Endodermal cell (in vitro differentiated cells): ENCODE measurements around the gene MAP3K3. TPM values are rescaled to one million over a fixed set of nuclear protein-coding genes. Genes with fewer than 3 reads are reported as not detected.

ENCODE experiments used
- DNase-seq: peaks from one replicate; pipeline ENCODE4 v3.0.0-alpha.2; 2017
- H3K27ac ChIP-seq: 2 replicates; pipeline ENCODE4 v1.5.1; 2013; ENCODE audit warnings: mild to moderate bottlenecking, low read depth, low read length, moderate library complexity
- H3K27me3 ChIP-seq: 2 replicates; pipeline ENCODE4 v1.6.1; 2013; ENCODE audit warnings: mild to moderate bottlenecking, low read length, moderate library complexity; ENCODE audit not compliant: insufficient read depth, control insufficient read depth, poor library complexity, severe bottlenecking
- H3K36me3 ChIP-seq: 2 replicates; pipeline ENCODE4 v1.7.0; 2013; ENCODE audit warnings: mild to moderate bottlenecking, low read length, moderate library complexity; ENCODE audit not compliant: control insufficient read depth, insufficient read depth
- H3K4me1 ChIP-seq: one replicate; pipeline ENCODE4 v1.7.0; 2013; ENCODE audit warnings: low read length; ENCODE audit not compliant: control insufficient read depth, insufficient read depth
- H3K4me3 ChIP-seq: 2 replicates; pipeline ENCODE4 v1.5.1; 2013; ENCODE audit warnings: mild to moderate bottlenecking, low read length, moderate library complexity
- H3K9ac ChIP-seq: 2 replicates; pipeline ENCODE4 v1.6.1; 2013; ENCODE audit warnings: mild to moderate bottlenecking, low read length, moderate library complexity; ENCODE audit not compliant: poor library complexity, severe bottlenecking; ENCODE audit errors: extremely low read depth
- H3K9me3 ChIP-seq: 2 replicates; pipeline ENCODE4 v1.6.1; 2013; ENCODE audit warnings: mild to moderate bottlenecking, low read length, moderate library complexity; ENCODE audit not compliant: control insufficient read depth
- H3K27ac Mint-ChIP-seq: 2 replicates; pipeline ENCODE4 v1.8.0; 2020; ENCODE audit warnings: mixed read lengths
- H3K27me3 Mint-ChIP-seq: 2 replicates; pipeline ENCODE4 v1.8.0; 2021; ENCODE audit warnings: mild to moderate bottlenecking, mixed read lengths; ENCODE audit not compliant: insufficient read depth
- H3K36me3 Mint-ChIP-seq: 2 replicates; pipeline ENCODE4 v1.8.0; 2020; ENCODE audit warnings: low read depth, mixed read lengths
- H3K4me1 Mint-ChIP-seq: 2 replicates; pipeline ENCODE4 v1.8.0; 2020; ENCODE audit warnings: mixed read lengths
- H3K4me3 Mint-ChIP-seq: 2 replicates; pipeline ENCODE4 v1.8.0; 2020; ENCODE audit warnings: mild to moderate bottlenecking, moderate library complexity, mixed read lengths
- H3K9me3 Mint-ChIP-seq: 2 replicates; pipeline ENCODE4 v1.8.0; 2020; ENCODE audit warnings: mild to moderate bottlenecking, mixed read lengths
- CTCF ChIP-seq: fragments of 200-600 bp; sonication (generic); conservative IDR thresholded peaks from 2 replicates; pipeline ENCODE4 v1.5.0; 2021; ENCODE audit warnings: antibody characterized with exemption, mild to moderate bottlenecking
- WGBS, 2 experiments: methylation state at CpG; one replicate each; pipeline versions ENCODE4 v1.1.5 to v1.1.7; 2013; ENCODE audit warnings: missing lambda C conversion rate in 2 of 2, mixed read lengths in 1 of 2; ENCODE audit not compliant: insufficient coverage in 1 of 2, insufficient read length in 1 of 2; 5-methylcytosine and 5-hydroxymethylcytosine counted together
- total RNA-seq, 2 donors: library from RNA; stranded (reverse); fragmentation: NEBNext Ultra II Directional in 1 of 2; extraction: Animal tissue kit (Norgen Biotek cat#: 25700) in 1 of 2; gene quantifications; 2 replicates in 1 of 2; 3 replicates in 1 of 2; pipeline ENCODE4 v1.2.1, GENCODE V29; 2021

Gene MAP3K3
- total RNA-seq, 2 donors from 2014 or later, result 19.9 to 23.3 TPM

- H3K27ac Mint-ChIP-seq, result no peak overlapping the region
- peaks cover 66% of the 10 kb centered on the region for H3K36me3 Mint-ChIP-seq
- TF ChIP-seq CTCF, result no peak
- H3K36me3 ChIP-seq, result peaks cover 53% of the 10 kb centered on the region
- WGBS, 2 experiments, result 96 to 99% methylated on average over 11 of the region's 11 CpGs
- no peak for DNase-seq
- H3K4me1 ChIP-seq, result no peaks in the 10 kb centered on the region
- H3K4me1 Mint-ChIP-seq, result no peaks in the 10 kb centered on the region
- no peak overlapping the region for H3K27ac ChIP-seq
- H3K9me3 Mint-ChIP-seq, result no peaks in the 10 kb centered on the region
- no peaks in the 10 kb centered on the region for H3K27me3 Mint-ChIP-seq
- H3K4me3 Mint-ChIP-seq, result no peak overlapping the region
- H3K9ac ChIP-seq, result no peak overlapping the region
- no peaks in the 10 kb centered on the region for H3K9me3 ChIP-seq
- H3K27me3 ChIP-seq, result no peaks in the 10 kb centered on the region
- no peak overlapping the region for H3K4me3 ChIP-seq
Measured at GRCh38 chr17:63588797-63589196, 33.4 kb upstream of the MAP3K3 start.

- Mint-ChIP-seq H3K4me1 (no peaks in the 10 kb centered on the region), H3K36me3 (peaks cover 63% of the 10 kb centered on the region), H3K9me3 (no peaks in the 10 kb centered on the region), H3K27me3 (no peaks in the 10 kb centered on the region), H3K27ac (no peak overlapping the region), H3K4me3 (no peak overlapping the region)
- no peak for DNase-seq
- Histone ChIP-seq H3K4me3 (no peak overlapping the region), H3K27me3 (no peaks in the 10 kb centered on the region), H3K9me3 (no peaks in the 10 kb centered on the region), H3K36me3 (peaks cover 55% of the 10 kb centered on the region), H3K27ac (no peak overlapping the region), H3K4me1 (no peaks in the 10 kb centered on the region), H3K9ac (no peak overlapping the region)
- 100% methylated on average over 1 of the region's 1 CpG for WGBS, 2 experiments
- no peak for TF ChIP-seq CTCF
Measured at GRCh38 chr17:63589646-63590045, 32.6 kb upstream of the MAP3K3 start.

- Mint-ChIP-seq H3K36me3 (peaks cover 43% of the 10 kb centered on the region), H3K4me3 (no peak overlapping the region), H3K9me3 (no peaks in the 10 kb centered on the region), H3K27ac (no peak overlapping the region), H3K4me1 (no peaks in the 10 kb centered on the region), H3K27me3 (no peaks in the 10 kb centered on the region)
- DNase-seq, result no peak
- Histone ChIP-seq H3K36me3 (peaks cover 42% of the 10 kb centered on the region), H3K9ac (no peak overlapping the region), H3K27me3 (no peaks in the 10 kb centered on the region), H3K4me3 (no peak overlapping the region), H3K27ac (no peak overlapping the region), H3K9me3 (no peaks in the 10 kb centered on the region), H3K4me1 (no peaks in the 10 kb centered on the region)
- no peak for TF ChIP-seq CTCF
- 90 to 92% methylated on average over 3 of the region's 3 CpGs for WGBS, 2 experiments
Measured at GRCh38 chr17:63592797-63593196, 29.4 kb upstream of the MAP3K3 start.
